GM23338 (cell line): ENCODE measurements around the gene PPP6R3. TPM values are rescaled to one million over a fixed set of nuclear protein-coding genes. Genes with fewer than 3 reads are reported as not detected.

Experiments used
- ATAC-seq: fragments of 200-7000 bp; cut with Tn5 transposase; 3 replicates; pipeline ENCODE4 v1.9.1; 2020
- DNase-seq: peaks from one replicate; pipeline ENCODE4 v3.0.0-alpha.2; 2015; ENCODE audit warnings: low spot score
- H2AFZ ChIP-seq: fragments of 200-600 bp; sonication (generic); 2 replicates; pipeline ENCODE4 v1.8.0; 2016; ENCODE audit warnings: antibody characterized with exemption, mild to moderate bottlenecking, moderate library complexity
- H3F3A ChIP-seq: fragments of 200-600 bp; sonication (generic); replicated peaks from 2 replicates; pipeline ENCODE4 v1.8.0; 2017; ENCODE audit warnings: antibody characterized with exemption, mixed run types, low read depth
- H3K27ac ChIP-seq: fragments of 200-600 bp; sonication (generic); 2 replicates; pipeline ENCODE4 v1.6.1; 2016; ENCODE audit warnings: low read depth
- H3K27me3 ChIP-seq: fragments of 200-600 bp; sonication (generic); 2 replicates; pipeline ENCODE4 v1.8.0; 2016; ENCODE audit warnings: mild to moderate bottlenecking, mixed run types, moderate library complexity; ENCODE audit not compliant: insufficient read depth
- H3K36me3 ChIP-seq: fragments of 200-600 bp; sonication (generic); 2 replicates; pipeline ENCODE4 v1.8.0; 2016; ENCODE audit warnings: mild to moderate bottlenecking; ENCODE audit not compliant: insufficient read depth
- H3K4me1 ChIP-seq: fragments of 200-600 bp; sonication (generic); 2 replicates; pipeline ENCODE4 v1.8.0; 2016; ENCODE audit warnings: mild to moderate bottlenecking, moderate library complexity; ENCODE audit not compliant: insufficient read depth
- H3K4me2 ChIP-seq: fragments of 200-600 bp; sonication (generic); 2 replicates; pipeline ENCODE4 v1.7.1; 2017; ENCODE audit warnings: mixed run types
- H3K4me3 ChIP-seq: fragments of 200-600 bp; sonication (generic); 2 replicates; pipeline ENCODE4 v1.6.1; 2016; ENCODE audit warnings: mixed run types
- H3K79me2 ChIP-seq: fragments of 200-600 bp; sonication (generic); replicated peaks from 2 replicates; pipeline ENCODE4 v1.8.0; 2017; ENCODE audit warnings: mild to moderate bottlenecking; ENCODE audit not compliant: insufficient read depth
- H3K9me2 ChIP-seq: fragments of 200-600 bp; sonication (generic); 2 replicates; pipeline ENCODE4 v1.8.0; 2017; ENCODE audit not compliant: insufficient read depth
- H4K20me1 ChIP-seq: fragments of 200-600 bp; sonication (generic); replicated peaks from 2 replicates; pipeline ENCODE4 v1.8.0; 2017; ENCODE audit warnings: mild to moderate bottlenecking; ENCODE audit not compliant: insufficient read depth
- H3K27ac Mint-ChIP-seq: 2 replicates; pipeline ENCODE4 v1.8.0; 2020; ENCODE audit warnings: inconsistent platforms, mild to moderate bottlenecking, moderate library complexity, mixed read lengths
- H3K27me3 Mint-ChIP-seq: 3 replicates; pipeline ENCODE4 v1.8.0; 2022; ENCODE audit warnings: low read depth, mild to moderate bottlenecking, moderate library complexity, mixed read lengths, inconsistent platforms; ENCODE audit not compliant: insufficient read depth, poor library complexity
- H3K36me3 Mint-ChIP-seq: 3 replicates; pipeline ENCODE4 v1.8.0; 2021; ENCODE audit warnings: low read depth, mild to moderate bottlenecking, inconsistent platforms, moderate library complexity, mixed read lengths
- H3K4me1 Mint-ChIP-seq: 3 replicates; pipeline ENCODE4 v1.8.0; 2020; ENCODE audit warnings: mild to moderate bottlenecking, inconsistent platforms, mixed read lengths
- H3K4me3 Mint-ChIP-seq: 3 replicates; pipeline ENCODE4 v1.8.0; 2021; ENCODE audit warnings: moderate library complexity, mild to moderate bottlenecking, inconsistent platforms, mixed read lengths
- H3K9me3 Mint-ChIP-seq: 3 replicates; pipeline ENCODE4 v1.8.0; 2020; ENCODE audit warnings: moderate library complexity, mild to moderate bottlenecking, inconsistent platforms, mixed read lengths
- EZH2phosphoT487 ChIP-seq: fragments of 200-600 bp; sonication (generic); IDR thresholded peaks from one replicate; pipeline ENCODE4 v1.8.1; 2018; ENCODE audit warnings: antibody characterized with exemption; ENCODE audit not compliant: unreplicated experiment
- NANOG ChIP-seq: IDR thresholded peaks from 2 replicates; pipeline ENCODE4 v1.6.1; 2016; ENCODE audit warnings: antibody characterized with exemption, borderline replicate concordance
- POLR2AphosphoS5 ChIP-seq: IDR thresholded peaks from 2 replicates; pipeline ENCODE4 v1.6.1; 2016; ENCODE audit warnings: antibody characterized with exemption, low read depth
- STAT1 ChIP-seq: IDR thresholded peaks from one replicate; pipeline ENCODE4 v1.6.1; 2016; ENCODE audit warnings: antibody characterized with exemption; ENCODE audit not compliant: unreplicated experiment
- ZNF331 ChIP-seq: fragments of 250-450 bp; sonication (Bioruptor Pico); IDR thresholded peaks from 2 replicates; pipeline ENCODE4 v1.5.0; 2020; ENCODE audit warnings: low read depth, mild to moderate bottlenecking, moderate library complexity
- ZNF462 ChIP-seq: fragments of 250-450 bp; sonication (Bioruptor Pico); IDR thresholded peaks from 2 replicates; pipeline ENCODE4 v1.5.0; 2020; ENCODE audit warnings: mild to moderate bottlenecking, moderate library complexity
- polyA plus RNA-seq: library from polyadenylated mRNA; unstranded; fragments of >200 nt; fragmentation: Nextera tagmentation; extraction: Ambion mirVana; gene quantifications from 2 replicates; pipeline ENCODE4 v1.2.1, GENCODE V29; 2016
- total RNA-seq: library from RNA; depleted of rRNA; stranded (reverse); fragments of >200 nt; shearing (Covaris generic); gene quantifications from 2 replicates; pipeline ENCODE4 v1.2.3, GENCODE V29; 2014

Gene PPP6R3
- total and polyA plus RNA-seq, 2 experiments from 2014 or later = 170 to 268 TPM

- no peak for TF ChIP-seq ZNF462 (CRISPR knock-in tag)
Observed at GRCh38 chr11:68542617-68543016, 82.1 kb downstream of the PPP6R3 start (continued).

- peaks cover 47% of the 10 kb centered on the region for H4K20me1 ChIP-seq
- Mint-ChIP-seq H3K4me1 (peaks cover 70% of the 10 kb centered on the region), H3K36me3 (peaks cover 65% of the 10 kb centered on the region), H3K27me3 (peaks cover 17% of the 10 kb centered on the region), H3K27ac (peak overlapping the region; percentile 18), H3K4me3 (no peak overlapping the region), H3K9me3 (no peaks in the 10 kb centered on the region; the same call in 2 of the 3 replicates)
- no peak overlapping the region for H3K27ac ChIP-seq
- ATAC-seq (no peak), DNase-seq (no peak)
- peaks cover 48% of the 10 kb centered on the region for H3K4me1 ChIP-seq
- H3K27me3 ChIP-seq = no peaks in the 10 kb centered on the region
- no peak overlapping the region for H2AFZ ChIP-seq
- peaks cover 6% of the 10 kb centered on the region; the same call in 1 of the 2 replicates for H3F3A ChIP-seq
- H3K4me2 ChIP-seq = no peak overlapping the region
- peaks cover 97% of the 10 kb centered on the region for H3K79me2 ChIP-seq
- H3K9me2 ChIP-seq = peaks cover 7% of the 10 kb centered on the region; the same call in 1 of the 2 replicates
- peaks cover 12% of the 10 kb centered on the region; the same call in 1 of the 2 replicates for H3K36me3 ChIP-seq
- no peak overlapping the region for H3K4me3 ChIP-seq
- TF ChIP-seq ZNF462 (CRISPR knock-in tag) = no peak
- TF ChIP-seq STAT1 = no peak
- no peak for TF ChIP-seq NANOG
- no peak for TF ChIP-seq ZNF331 (CRISPR knock-in tag)
- no peak for TF ChIP-seq POLR2AphosphoS5
- no peak for TF ChIP-seq EZH2phosphoT487
Observed at GRCh38 chr11:68543594-68543993, 83.0 kb downstream of the PPP6R3 start.
